Ascending aorta (tissue), 2 donors: ENCODE results near the gene FAM89A. TPM values are rescaled to one million over a fixed set of nuclear protein-coding genes. Genes with fewer than 3 reads are reported as not detected.

ENCODE experiments used
- DNase-seq, 2 donors: peaks; one replicate each; pipeline ENCODE4 v3.0.0-alpha.2; 2019; ENCODE audit warnings: low spot score in 2 of 2
- H3K27ac ChIP-seq, 2 donors: fragments of 200-600 bp; sonication (generic); one replicate each; pipeline ENCODE4 v1.5.1; 2016 to 2017; ENCODE audit warnings: mild to moderate bottlenecking in 1 of 2
- H3K27me3 ChIP-seq: fragments of 200-600 bp; sonication (generic); one replicate; pipeline ENCODE4 v1.5.1; 2017
- H3K36me3 ChIP-seq, 2 donors: fragments of 200-600 bp; sonication (generic); one replicate each; pipeline ENCODE4 v1.5.1; 2016
- H3K4me1 ChIP-seq, 2 donors: fragments of 200-600 bp; sonication (generic); one replicate each; pipeline ENCODE4 v1.5.1; 2016 to 2017; ENCODE audit warnings: mild to moderate bottlenecking in 1 of 2
- H3K4me3 ChIP-seq, 2 donors: fragments of 200-600 bp; sonication (generic); one replicate each; pipeline ENCODE4 v1.5.1; 2016 to 2017; ENCODE audit warnings: mild to moderate bottlenecking in 1 of 2
- H3K9me3 ChIP-seq, 2 donors: fragments of 200-600 bp; sonication (generic); one replicate each; pipeline ENCODE4 v1.5.1; 2016
- intact Hi-C: fragments of 100-400 bp; cut with DNase I; formaldehyde crosslinking; loops from one replicate; pipeline ENCODE4 v1.15.1; 2023
- total RNA-seq: library from RNA; depleted of rRNA; stranded (reverse); fragments of >200 nt; gene quantifications from one replicate; pipeline ENCODE4 v1.1.0, GENCODE V29; 2016
- TF ChIP-seq, protein P1 (sequence below), 3 experiments: fragments of 200-600 bp in 2 of 3; fragments of 450-650 bp in 1 of 3; sonication (generic) in 2 of 3; IDR thresholded peaks; one replicate each; pipeline ENCODE4 v1.5.1; 2016 to 2019; ENCODE audit warnings: antibody characterized with exemption in 3 of 3, mild to moderate bottlenecking in 1 of 3, moderate library complexity in 1 of 3

Gene FAM89A
- total RNA-seq, 1 donor from 2014 or later, result 47.5 TPM

DNA sequence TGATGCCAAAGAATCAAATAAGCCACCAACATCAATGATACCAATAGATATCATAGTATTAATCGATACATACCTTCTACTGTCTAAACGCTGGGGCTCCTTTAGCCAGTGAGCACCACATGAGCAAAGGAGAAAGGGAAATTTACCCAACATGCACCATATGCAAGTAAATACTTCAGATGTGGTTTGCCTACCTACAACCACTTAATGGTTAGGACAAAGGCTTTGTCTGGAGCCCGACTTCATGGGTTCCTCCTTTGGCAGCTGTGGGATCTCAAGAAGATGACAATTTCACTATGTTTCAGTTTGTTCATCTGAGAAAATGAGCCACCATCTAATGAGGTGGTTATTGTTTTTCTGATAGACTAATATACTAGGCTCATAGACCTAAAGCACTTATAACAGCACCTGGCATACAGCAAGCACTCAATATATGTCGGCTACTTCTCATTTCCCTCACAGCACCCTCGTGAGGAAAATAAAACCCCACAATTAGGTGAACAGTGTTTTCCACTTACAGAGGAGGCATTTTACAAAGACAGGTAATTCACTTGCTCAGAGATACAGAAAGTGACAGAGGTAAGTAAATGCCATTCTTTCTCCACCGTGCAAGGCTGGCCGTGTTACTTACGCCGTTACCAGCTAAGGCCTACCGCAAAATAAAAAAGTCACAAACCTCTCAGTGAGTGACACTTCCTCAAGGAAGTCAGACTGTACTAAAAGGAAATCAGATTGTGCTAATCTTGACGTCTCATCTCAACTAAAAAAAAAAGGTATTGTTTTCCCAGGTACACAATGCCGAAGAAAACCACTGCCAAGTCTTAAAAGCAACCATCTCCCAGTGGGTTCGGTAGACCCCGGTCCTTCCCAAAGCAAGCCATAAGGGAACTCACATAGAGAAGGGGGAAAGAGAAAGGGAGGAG lies 63.0 kb downstream of the FAM89A start:
- peaks cover 0 to 4% of the 10 kb centered on the region in 2 donors for H3K4me1 ChIP-seq
- intact Hi-C loops, result loop anchor here (5.0 to 10.0 kb wide), 3 partner anchors 65 to 238 kb away; no protein-coding TSS in a partner anchor
- peak overlapping the region in 1 of 2 donors; percentile 46 for H3K27ac ChIP-seq
- H3K4me3 ChIP-seq, result peak overlapping the region; percentile 90 to 97
- TF ChIP-seq, protein P1, sequence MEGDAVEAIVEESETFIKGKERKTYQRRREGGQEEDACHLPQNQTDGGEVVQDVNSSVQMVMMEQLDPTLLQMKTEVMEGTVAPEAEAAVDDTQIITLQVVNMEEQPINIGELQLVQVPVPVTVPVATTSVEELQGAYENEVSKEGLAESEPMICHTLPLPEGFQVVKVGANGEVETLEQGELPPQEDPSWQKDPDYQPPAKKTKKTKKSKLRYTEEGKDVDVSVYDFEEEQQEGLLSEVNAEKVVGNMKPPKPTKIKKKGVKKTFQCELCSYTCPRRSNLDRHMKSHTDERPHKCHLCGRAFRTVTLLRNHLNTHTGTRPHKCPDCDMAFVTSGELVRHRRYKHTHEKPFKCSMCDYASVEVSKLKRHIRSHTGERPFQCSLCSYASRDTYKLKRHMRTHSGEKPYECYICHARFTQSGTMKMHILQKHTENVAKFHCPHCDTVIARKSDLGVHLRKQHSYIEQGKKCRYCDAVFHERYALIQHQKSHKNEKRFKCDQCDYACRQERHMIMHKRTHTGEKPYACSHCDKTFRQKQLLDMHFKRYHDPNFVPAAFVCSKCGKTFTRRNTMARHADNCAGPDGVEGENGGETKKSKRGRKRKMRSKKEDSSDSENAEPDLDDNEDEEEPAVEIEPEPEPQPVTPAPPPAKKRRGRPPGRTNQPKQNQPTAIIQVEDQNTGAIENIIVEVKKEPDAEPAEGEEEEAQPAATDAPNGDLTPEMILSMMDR (IDR thresholded peaks at IDR 0.05), result no peak
- no peaks in the 10 kb centered on the region for H3K27me3 ChIP-seq
- H3K36me3 ChIP-seq, result no peaks in the 10 kb centered on the region
- no peaks in the 10 kb centered on the region for H3K9me3 ChIP-seq
- DNase-seq, result no peak

DNA sequence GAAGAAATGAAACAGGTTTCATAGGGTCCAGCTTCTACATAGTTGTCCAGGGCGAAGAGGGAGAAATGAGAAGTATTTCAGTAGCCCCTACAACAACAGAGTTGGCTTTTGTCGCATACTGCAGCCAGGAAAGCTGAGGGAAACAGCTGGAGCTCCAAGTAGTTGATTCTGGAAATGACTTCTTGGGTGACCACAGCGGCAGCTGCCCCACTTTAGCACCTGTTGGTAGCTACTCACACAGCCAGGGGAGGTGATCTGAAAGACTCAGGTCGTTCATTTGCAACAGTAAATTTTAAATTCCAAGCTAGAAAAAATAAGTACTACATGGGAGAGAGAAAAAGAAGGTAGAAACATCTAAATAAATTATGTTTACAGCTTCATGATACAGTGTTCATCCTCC lies 63.7 kb downstream of the FAM89A start:
- TF ChIP-seq, protein P1 (IDR thresholded peaks at IDR 0.05), result no peak
- H3K9me3 ChIP-seq, result no peaks in the 10 kb centered on the region
- DNase-seq, result no peak
- peaks cover 0 to 4% of the 10 kb centered on the region in 2 donors for H3K4me1 ChIP-seq
- intact Hi-C loops, result loop anchor here (5.0 to 10.0 kb wide), 3 partner anchors 64 to 238 kb away; no protein-coding TSS in a partner anchor
- H3K4me3 ChIP-seq, result no peak overlapping the region
- H3K27me3 ChIP-seq, result no peaks in the 10 kb centered on the region
- no peaks in the 10 kb centered on the region for H3K36me3 ChIP-seq
- H3K27ac ChIP-seq, result no peak overlapping the region

DNA sequence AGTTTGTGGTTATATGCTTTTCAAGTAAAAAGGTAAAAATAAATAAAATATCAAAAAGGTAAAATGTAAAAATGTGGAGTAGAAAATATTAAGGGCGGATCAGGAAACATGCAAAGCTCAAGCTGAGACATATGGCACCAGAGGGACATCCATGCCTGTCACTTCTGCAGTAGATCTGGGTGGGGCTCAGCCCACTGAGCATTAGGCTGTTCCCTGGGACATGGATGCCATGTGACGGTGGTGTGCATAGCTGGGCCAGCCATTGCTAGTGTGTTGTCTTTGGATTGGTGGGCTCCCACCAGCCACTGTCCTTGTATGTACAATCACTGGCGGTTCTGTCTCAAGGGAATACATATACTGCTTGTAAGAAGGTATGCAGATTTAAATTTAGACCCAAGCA lies 64.4 kb downstream of the FAM89A start:
- intact Hi-C loops, result loop anchor here (5.0 to 10.0 kb wide), 3 partner anchors 63 to 239 kb away; no protein-coding TSS in a partner anchor
- Histone ChIP-seq H3K36me3 (no peaks in the 10 kb centered on the region), H3K4me1 (peaks cover 0 to 4% of the 10 kb centered on the region in 2 donors), H3K27me3 (no peaks in the 10 kb centered on the region), H3K4me3 (no peak overlapping the region), H3K9me3 (no peaks in the 10 kb centered on the region), H3K27ac (no peak overlapping the region)
- TF ChIP-seq, protein P1 (IDR thresholded peaks at IDR 0.05), result no peak
- no peak for DNase-seq

DNA sequence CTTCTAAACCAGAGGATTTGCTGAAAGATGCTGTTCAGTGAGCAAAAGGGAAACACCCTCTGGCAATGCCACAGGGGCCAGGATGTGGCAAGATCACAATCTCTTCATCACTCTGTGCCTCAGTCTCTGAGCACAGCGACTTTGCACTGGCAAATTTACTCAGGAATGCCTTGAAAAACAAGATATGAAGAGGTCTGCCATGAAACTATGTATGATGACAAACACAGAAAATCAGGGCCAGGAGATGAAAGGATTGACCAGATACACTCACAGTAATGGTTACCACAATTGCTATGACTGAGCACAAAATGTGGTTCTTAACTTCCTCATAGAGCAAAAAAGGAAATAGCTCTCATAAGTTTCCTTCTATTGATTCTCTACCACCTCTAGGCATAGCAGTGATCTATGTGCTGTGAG lies 67.2 kb downstream of the FAM89A start:
- H3K36me3 ChIP-seq, result no peaks in the 10 kb centered on the region
- H3K27me3 ChIP-seq, result no peaks in the 10 kb centered on the region
- DNase-seq, result no peak
- H3K27ac ChIP-seq, result no peak overlapping the region
- H3K9me3 ChIP-seq, result no peaks in the 10 kb centered on the region
- peaks cover 0 to 4% of the 10 kb centered on the region in 2 donors for H3K4me1 ChIP-seq
- intact Hi-C loops, result loop anchor here (10.0 kb wide), 1 partner anchor 242 kb away; no protein-coding TSS in a partner anchor
- no peak overlapping the region for H3K4me3 ChIP-seq
- TF ChIP-seq, protein P1 (IDR thresholded peaks at IDR 0.05), result no peak

DNA sequence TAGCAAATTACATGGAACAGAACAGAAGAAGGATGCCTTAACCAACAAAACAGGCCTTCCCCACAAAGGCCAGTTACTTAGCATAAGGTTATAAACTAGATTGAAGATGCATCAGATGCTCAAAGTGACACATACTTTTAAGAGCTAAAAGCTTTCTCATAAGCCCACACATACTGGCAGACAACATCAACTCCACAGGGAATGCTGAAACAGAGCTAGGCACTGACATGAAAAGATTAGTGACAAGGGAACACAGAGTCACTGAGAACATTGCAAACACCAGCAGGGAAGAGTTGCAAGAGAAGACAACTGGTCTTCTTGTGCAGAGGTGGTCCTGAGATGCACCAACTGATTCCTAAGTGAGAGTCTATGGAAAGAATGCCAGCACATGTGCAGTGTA lies 68.3 kb downstream of the FAM89A start:
- no peak for DNase-seq
- no peaks in the 10 kb centered on the region for H3K4me1 ChIP-seq
- H3K9me3 ChIP-seq, result no peaks in the 10 kb centered on the region
- H3K36me3 ChIP-seq, result no peaks in the 10 kb centered on the region
- H3K27me3 ChIP-seq, result no peaks in the 10 kb centered on the region
- H3K4me3 ChIP-seq, result no peak overlapping the region
- intact Hi-C loops, result loop anchor here (10.0 kb wide), 1 partner anchor 243 kb away; no protein-coding TSS in a partner anchor
- TF ChIP-seq, protein P1 (IDR thresholded peaks at IDR 0.05), result no peak
- H3K27ac ChIP-seq, result no peak overlapping the region
